ENCODE data around the gene SOX8. TPM values are rescaled to one million over a fixed set of nuclear protein-coding genes. Genes with fewer than 3 reads are reported as not detected.

Gene SOX8
- total RNA-seq, 4 donors from 2014 or later, result 0.15 to 0.78 (median 0.27) TPM; not detected in 1

GRCh38 chr16:977081-977701, 4.4 kb upstream of the SOX8 start:
- TF ChIP-seq POLR2A (IDR thresholded peaks at IDR 0.05) (no peak), CTCF (IDR thresholded peaks at IDR 0.05) (no peak)
- Histone ChIP-seq H3K36me3 (no peaks in the 10 kb centered on the region), H3K4me3 (replicated peaks in 1 of 3) (no peak overlapping the region), H3K4me1 (peaks cover 8 to 33% of the 10 kb centered on the region in 2 donors), H3K27ac (no peak overlapping the region), H3K9me3 (no peaks in the 10 kb centered on the region), H3K27me3 (peaks cover 6% of the 10 kb centered on the region)
- WGBS, 2 donors, result 76 to 84% methylated on average over 10 to 22 of the region's 28 CpGs
- no peak for DNase-seq
- intact Hi-C loops (cut with DNase I), result no loop called here

DNA sequence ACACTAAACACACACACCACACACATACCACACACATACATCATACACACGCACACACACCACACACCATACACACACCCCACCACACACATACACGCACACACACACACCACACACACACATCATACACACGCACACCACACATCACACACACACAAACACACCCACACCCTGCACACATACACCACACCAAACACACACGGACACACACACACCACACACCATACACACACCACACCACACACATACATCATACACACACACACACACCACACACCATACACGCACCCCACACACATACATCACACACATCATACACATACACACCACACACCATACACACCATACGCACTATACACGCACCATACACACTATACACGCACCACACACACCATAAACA, 3.7 kb upstream of the SOX8 start:
- Histone ChIP-seq H3K9me3 (no peaks in the 10 kb centered on the region), H3K27ac (no peak overlapping the region), H3K27me3 (peaks cover 6% of the 10 kb centered on the region), H3K4me1 (peaks cover 8 to 33% of the 10 kb centered on the region in 2 donors), H3K4me3 (replicated peaks in 1 of 3) (no peak overlapping the region), H3K36me3 (no peaks in the 10 kb centered on the region)
- TF ChIP-seq CTCF (IDR thresholded peaks at IDR 0.05), result no peak
- no peak for TF ChIP-seq POLR2A (IDR thresholded peaks at IDR 0.05)
- no peak for DNase-seq
- intact Hi-C loops (cut with DNase I), result no loop called here
- WGBS, 2 donors, result 98% methylated on average over 8 of the region's 8 CpGs

DNA sequence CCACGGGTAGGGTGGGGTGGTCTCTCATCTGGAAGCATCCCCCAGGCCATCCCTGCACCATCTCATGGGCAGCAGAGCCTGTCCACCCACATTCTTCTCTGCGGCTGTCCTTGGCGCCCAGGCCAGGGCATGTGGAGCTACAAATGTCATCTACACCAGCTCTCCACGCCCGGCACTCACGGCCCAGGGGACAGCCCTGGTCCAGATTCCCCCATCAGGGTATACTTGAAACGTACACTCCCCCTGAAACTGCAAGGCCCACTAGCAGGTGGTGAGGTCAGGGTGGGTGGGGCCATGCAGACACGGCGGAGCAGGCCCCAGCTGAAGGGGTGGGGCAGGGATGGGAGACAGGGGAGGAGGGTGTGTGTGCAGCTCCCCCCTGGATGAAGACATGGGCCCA, 3.2 kb upstream of the SOX8 start:
- H3K27ac ChIP-seq, result no peak overlapping the region
- peaks cover 8 to 32% of the 10 kb centered on the region in 2 donors for H3K4me1 ChIP-seq
- intact Hi-C loops (cut with DNase I), result no loop called here
- DNase-seq, result no peak
- no peak overlapping the region for H3K4me3 ChIP-seq (replicated peaks in 1 of 3)
- H3K9me3 ChIP-seq, result no peaks in the 10 kb centered on the region
- TF ChIP-seq POLR2A (IDR thresholded peaks at IDR 0.05) (no peak), CTCF (IDR thresholded peaks at IDR 0.05) (no peak)
- no peaks in the 10 kb centered on the region for H3K36me3 ChIP-seq
- H3K27me3 ChIP-seq, result peaks cover 6% of the 10 kb centered on the region
- 84 to 95% methylated on average over 3 to 9 of the region's 9 CpGs for WGBS, 2 donors

DNA sequence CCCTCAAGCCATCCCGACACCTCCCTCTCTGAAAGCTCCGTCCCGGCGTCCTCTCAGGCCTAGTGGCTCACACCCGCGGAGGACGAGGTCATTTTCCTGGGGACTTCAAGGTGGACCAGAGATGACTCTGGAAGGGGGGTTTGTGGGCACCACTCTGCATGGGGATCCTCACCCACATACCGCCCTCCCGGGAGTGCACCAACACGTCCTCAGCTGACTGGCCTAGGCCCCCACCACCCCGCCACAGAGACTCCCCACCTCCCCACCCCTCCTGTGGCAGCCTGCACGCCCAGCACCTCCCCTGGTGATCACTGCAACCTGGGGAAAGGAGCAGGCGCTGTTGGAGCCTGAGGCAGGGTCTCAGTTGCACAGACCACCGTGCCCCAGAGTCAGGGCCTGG, 2.4 kb upstream of the SOX8 start:
- Histone ChIP-seq H3K4me1 (peaks cover 8 to 26% of the 10 kb centered on the region in 2 donors), H3K9me3 (no peaks in the 10 kb centered on the region), H3K27ac (no peak overlapping the region), H3K36me3 (no peaks in the 10 kb centered on the region), H3K27me3 (peaks cover 6% of the 10 kb centered on the region), H3K4me3 (replicated peaks in 1 of 3) (no peak overlapping the region)
- DNase-seq, result no peak
- TF ChIP-seq POLR2A (IDR thresholded peaks at IDR 0.05) (no peak), CTCF (IDR thresholded peaks at IDR 0.05) (no peak)
- 88 to 93% methylated on average over 8 to 14 of the region's 14 CpGs for WGBS, 2 donors
- intact Hi-C loops (cut with DNase I), result no loop called here

DNA sequence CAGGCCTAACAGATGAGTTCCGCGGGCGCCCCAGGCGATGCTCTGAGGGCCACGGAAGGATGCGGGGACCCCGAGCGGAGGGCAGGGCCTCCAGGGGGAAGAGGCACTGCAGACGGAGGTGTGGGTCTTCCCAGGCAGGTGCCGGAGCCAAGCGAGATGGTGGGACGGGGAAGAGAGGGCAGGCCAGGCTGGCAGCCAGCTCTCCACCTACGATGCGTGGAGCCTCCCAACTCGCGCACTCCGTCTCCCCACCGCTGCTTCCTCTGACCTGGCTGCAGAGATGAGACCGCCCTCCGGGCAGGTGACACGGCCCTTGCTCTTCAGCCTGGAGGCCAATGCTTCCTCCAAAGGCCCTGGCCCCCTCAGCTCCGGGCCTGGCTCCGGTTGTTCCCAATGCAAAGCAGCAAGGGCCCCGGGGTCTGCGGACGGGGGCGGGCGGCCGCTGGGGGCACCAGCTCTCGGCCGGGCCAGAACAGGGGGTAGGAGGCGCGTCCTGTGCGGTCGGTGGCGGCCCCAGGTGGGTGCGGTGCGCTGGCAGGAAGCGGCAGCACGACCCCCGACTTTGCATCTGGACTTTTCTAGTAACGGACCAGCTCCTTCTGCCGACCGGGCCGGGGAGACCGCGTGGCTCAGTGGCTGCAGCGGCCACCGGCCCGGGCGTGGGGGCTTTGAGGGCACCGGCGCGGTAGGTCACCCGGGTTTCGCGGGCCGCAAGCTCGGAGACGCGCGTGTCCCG, 1.5 kb upstream of the SOX8 start:
- Histone ChIP-seq H3K27ac (no peak overlapping the region), H3K4me3 (replicated peaks in 1 of 3) (peak overlapping the region in 1 of 3 donors; percentile 42), H3K9me3 (no peaks in the 10 kb centered on the region), H3K27me3 (peaks cover 6% of the 10 kb centered on the region), H3K4me1 (peaks cover 5 to 18% of the 10 kb centered on the region in 2 donors), H3K36me3 (no peaks in the 10 kb centered on the region)
- DNase-seq, result no peak
- no peak for TF ChIP-seq CTCF (IDR thresholded peaks at IDR 0.05)
- no peak for TF ChIP-seq POLR2A (IDR thresholded peaks at IDR 0.05)
- WGBS, 2 donors, result 39 to 51% methylated on average over 22 to 33 of the region's 63 CpGs
- intact Hi-C loops (cut with DNase I), result no loop called here
